Neural cell (in vitro differentiated cells): Measurements from ENCODE around the gene POPDC2. TPM values are rescaled to one million over a fixed set of nuclear protein-coding genes. Genes with fewer than 3 reads are reported as not detected.
A peak's percentile ranks its signal among the peaks of the same experiment; 100 is the strongest.

Experiments
- H2AFZ ChIP-seq: fragments of 200-600, 300-800 bp; sonication (generic), shearing (Covaris generic); 2 replicates; pipeline ENCODE4 v1.6.0; 2014; ENCODE audit warnings: low read depth, mild to moderate bottlenecking, antibody characterized with exemption, low read length, moderate library complexity
- H3F3A ChIP-seq: fragments of 200-600 bp; shearing (Covaris generic); 2 replicates; pipeline ENCODE4 v1.6.1; 2016; ENCODE audit warnings: mild to moderate bottlenecking, moderate library complexity, mixed read lengths, antibody characterized with exemption, low read length; ENCODE audit not compliant: insufficient read depth, poor library complexity, severe bottlenecking
- H3K27ac ChIP-seq: fragments of 200-600, 300-800 bp; sonication (generic), shearing (Covaris generic); 2 replicates; pipeline ENCODE4 v1.5.1; 2014; ENCODE audit warnings: mild to moderate bottlenecking, low read length, moderate library complexity
- H3K27me3 ChIP-seq: fragments of 300-800, 200-600 bp; sonication (generic), shearing (Covaris generic); 2 replicates; pipeline ENCODE4 v1.6.0; 2014; ENCODE audit warnings: mild to moderate bottlenecking, low read depth, low read length, moderate library complexity; ENCODE audit not compliant: insufficient read depth
- H3K36me3 ChIP-seq: fragments of 300-800, 200-600 bp; sonication (generic), shearing (Covaris generic); 2 replicates; pipeline ENCODE4 v1.5.1; 2014; ENCODE audit warnings: mild to moderate bottlenecking, antibody characterized with exemption, low read length, moderate library complexity; ENCODE audit not compliant: insufficient read depth
- H3K4me2 ChIP-seq: fragments of 300-800, 200-600 bp; sonication (generic), shearing (Covaris generic); 2 replicates; pipeline ENCODE4 v1.6.0; 2014; ENCODE audit warnings: mild to moderate bottlenecking, low read length
- H3K4me3 ChIP-seq: fragments of 300-800, 200-600 bp; sonication (generic), shearing (Covaris generic); 2 replicates; pipeline ENCODE4 v1.5.1; 2014; ENCODE audit warnings: mild to moderate bottlenecking, low read length, moderate library complexity
- H3K79me2 ChIP-seq: fragments of 200-600 bp; shearing (Covaris generic); replicated peaks from 2 replicates; pipeline ENCODE4 v1.6.0; 2014; ENCODE audit warnings: mild to moderate bottlenecking, low read length, moderate library complexity; ENCODE audit not compliant: insufficient read depth
- H3K9ac ChIP-seq: fragments of 300-800, 200-600 bp; sonication (generic), shearing (Covaris generic); 2 replicates; pipeline ENCODE4 v1.6.1; 2016; ENCODE audit warnings: mild to moderate bottlenecking, low read length, mixed read lengths
- H3K9me2 ChIP-seq: fragments of 200-600 bp; shearing (Covaris generic); 2 replicates; pipeline ENCODE4 v1.6.1; 2016; ENCODE audit warnings: mild to moderate bottlenecking, low read length, mixed read lengths; ENCODE audit not compliant: insufficient read depth
- H3K9me3 ChIP-seq: fragments of 200-600, 300-800 bp; sonication (generic), shearing (Covaris generic); 2 replicates; pipeline ENCODE4 v1.6.1; 2016; ENCODE audit warnings: mild to moderate bottlenecking, mixed run types, low read length, moderate library complexity, mixed read lengths
- H4K20me1 ChIP-seq: fragments of 200-600 bp; shearing (Covaris generic); 2 replicates; pipeline ENCODE4 v1.6.1; 2016; ENCODE audit warnings: mild to moderate bottlenecking, mixed run types; ENCODE audit not compliant: insufficient read depth
- EP300 ChIP-seq: fragments of 450-650 bp; conservative IDR thresholded peaks from 2 replicates; pipeline ENCODE4 v1.6.1; 2014; ENCODE audit warnings: antibody characterized with exemption, mild to moderate bottlenecking, moderate library complexity; ENCODE audit not compliant: poor library complexity, severe bottlenecking
- EZH2 ChIP-seq: fragments of 200-600, 300-800 bp; shearing (Covaris generic), sonication (generic); IDR thresholded peaks from 2 replicates; pipeline ENCODE4 v1.6.1; 2014; ENCODE audit warnings: antibody characterized with exemption, low read length, borderline replicate concordance, mild to moderate bottlenecking; ENCODE audit not compliant: insufficient read depth, poor library complexity, severe bottlenecking
- MXI1 ChIP-seq: fragments of 450-650 bp; conservative IDR thresholded peaks from 2 replicates; pipeline ENCODE4 v1.6.1; 2014; ENCODE audit warnings: antibody characterized with exemption, mild to moderate bottlenecking; ENCODE audit not compliant: poor library complexity, severe bottlenecking
- POLR2AphosphoS5 ChIP-seq: IDR thresholded peaks from 2 replicates; pipeline ENCODE4 v1.6.1; 2012
- RAD21 ChIP-seq: fragments of 450-650 bp; conservative IDR thresholded peaks from 2 replicates; pipeline ENCODE4 v1.6.1; 2014; ENCODE audit warnings: antibody characterized with exemption, mild to moderate bottlenecking, moderate library complexity
- SMC3 ChIP-seq: fragments of 450-650 bp; conservative IDR thresholded peaks from 2 replicates; pipeline ENCODE4 v1.6.1; 2014; ENCODE audit warnings: antibody characterized with exemption, mild to moderate bottlenecking, moderate library complexity; ENCODE audit not compliant: poor library complexity
- TAF1 ChIP-seq: IDR thresholded peaks from 2 replicates; pipeline ENCODE4 v1.6.1; 2012; ENCODE audit warnings: low read depth
- polyA plus RNA-seq: library from polyadenylated mRNA; depleted of rRNA; stranded (reverse); fragments of >200 nt; gene quantifications from 2 replicates; pipeline ENCODE4 v1.2.3, GENCODE V29; 2014
- TF ChIP-seq, protein P1 (sequence below): fragments of 450-650 bp; IDR thresholded peaks from 2 replicates; pipeline ENCODE4 v1.5.1; 2014; ENCODE audit warnings: antibody characterized with exemption, mild to moderate bottlenecking, moderate library complexity; ENCODE audit not compliant: poor library complexity, severe bottlenecking
- TF ChIP-seq, protein P2 (sequence below): IDR thresholded peaks from 2 replicates; pipeline ENCODE4 v1.6.1; 2012; ENCODE audit warnings: borderline replicate concordance

The POPDC2 gene
- polyA plus RNA-seq, 1 donor from 2014 or later: 3.4 TPM

DNA sequence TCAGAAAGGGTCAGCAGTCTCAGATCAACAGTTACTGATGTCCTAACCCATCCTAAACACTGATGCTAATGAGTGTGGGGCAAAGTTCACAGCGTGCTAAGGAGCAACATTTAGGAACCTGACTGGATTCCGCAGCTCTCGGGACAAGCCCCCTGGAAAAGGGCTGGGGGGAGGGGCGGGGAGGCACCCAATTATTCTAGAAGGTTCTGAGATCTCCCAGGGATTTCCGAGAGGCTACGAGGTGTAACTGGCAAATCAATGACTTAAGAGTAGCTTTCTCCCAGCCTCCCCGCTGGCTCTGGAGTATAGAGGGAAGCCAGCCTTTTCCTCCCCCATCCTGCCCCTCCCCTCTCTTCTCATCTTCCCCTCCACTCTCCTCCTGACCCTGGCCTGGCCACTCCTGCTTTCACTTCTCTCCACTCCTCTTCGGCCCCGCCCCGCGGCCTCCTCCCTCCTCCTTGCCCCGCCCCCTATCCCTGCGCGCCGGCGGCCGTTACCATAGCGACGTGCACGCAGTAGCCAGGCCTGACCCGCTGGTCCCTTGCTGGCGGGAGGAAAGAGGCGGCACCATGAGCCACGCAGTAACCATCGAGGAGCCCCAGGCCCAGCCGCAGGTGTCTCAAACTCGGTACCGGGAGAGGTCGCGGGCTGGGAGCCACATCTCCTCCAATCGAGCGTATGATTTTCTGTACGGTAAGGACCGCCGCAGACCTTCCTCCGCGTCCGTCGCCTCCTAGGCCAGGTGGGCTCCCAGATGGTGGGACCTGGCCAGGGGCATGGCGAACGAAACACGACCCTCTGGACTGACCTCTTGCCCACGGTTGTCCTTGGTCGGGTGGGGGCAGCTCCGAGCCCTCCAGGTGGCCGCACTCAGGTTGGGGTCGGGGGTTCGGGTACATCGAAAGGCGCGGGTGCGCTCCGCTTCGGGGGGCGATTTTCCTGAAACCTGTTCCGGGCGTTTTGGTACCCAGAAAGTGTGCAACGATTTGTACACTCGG lies 42.4 kb upstream of the POPDC2 start, which contains the start of gene CFAP91:
CFAP91 (plus strand) TSS at position 493 of the 998 bp plus-strand sequence; CDS start at position 570, 77 bp downstream.
- Histone ChIP-seq H3K79me2 (no peaks in the 10 kb centered on the region), H3K36me3 (no peaks in the 10 kb centered on the region), H3K27ac (peak within 1 kb of the TSS; percentile 3), H3K9ac (peak within 1 kb of the TSS; percentile 57), H3K9me2 (no peaks in the 10 kb centered on the region), H2AFZ (peak within 1 kb of the TSS; percentile 57), H3K4me2 (peak within 1 kb of the TSS; percentile 71), H3K9me3 (no peaks in the 10 kb centered on the region), H3F3A (no peaks in the 10 kb centered on the region), H4K20me1 (no peaks in the 10 kb centered on the region), H3K27me3 (no peaks in the 10 kb centered on the region), H3K4me3 (peak within 1 kb of the TSS; percentile 87)
- TF ChIP-seq SMC3 (peak; percentile 27), EP300 (peak; percentile 24), EZH2 (no peak), POLR2AphosphoS5 (peak; percentile 32), MXI1 (peak; percentile 82)
- TF ChIP-seq, protein P1, sequence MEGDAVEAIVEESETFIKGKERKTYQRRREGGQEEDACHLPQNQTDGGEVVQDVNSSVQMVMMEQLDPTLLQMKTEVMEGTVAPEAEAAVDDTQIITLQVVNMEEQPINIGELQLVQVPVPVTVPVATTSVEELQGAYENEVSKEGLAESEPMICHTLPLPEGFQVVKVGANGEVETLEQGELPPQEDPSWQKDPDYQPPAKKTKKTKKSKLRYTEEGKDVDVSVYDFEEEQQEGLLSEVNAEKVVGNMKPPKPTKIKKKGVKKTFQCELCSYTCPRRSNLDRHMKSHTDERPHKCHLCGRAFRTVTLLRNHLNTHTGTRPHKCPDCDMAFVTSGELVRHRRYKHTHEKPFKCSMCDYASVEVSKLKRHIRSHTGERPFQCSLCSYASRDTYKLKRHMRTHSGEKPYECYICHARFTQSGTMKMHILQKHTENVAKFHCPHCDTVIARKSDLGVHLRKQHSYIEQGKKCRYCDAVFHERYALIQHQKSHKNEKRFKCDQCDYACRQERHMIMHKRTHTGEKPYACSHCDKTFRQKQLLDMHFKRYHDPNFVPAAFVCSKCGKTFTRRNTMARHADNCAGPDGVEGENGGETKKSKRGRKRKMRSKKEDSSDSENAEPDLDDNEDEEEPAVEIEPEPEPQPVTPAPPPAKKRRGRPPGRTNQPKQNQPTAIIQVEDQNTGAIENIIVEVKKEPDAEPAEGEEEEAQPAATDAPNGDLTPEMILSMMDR: no peak

GRCh38 chr3:119700920-119701734 lies 40.7 kb upstream of the POPDC2 start:
- Histone ChIP-seq H3K9ac (no peak overlapping the region), H3K36me3 (no peaks in the 10 kb centered on the region), H3K27ac (no peak overlapping the region), H3K9me3 (no peaks in the 10 kb centered on the region), H3K9me2 (no peaks in the 10 kb centered on the region), H3F3A (no peaks in the 10 kb centered on the region), H3K79me2 (no peaks in the 10 kb centered on the region), H4K20me1 (no peaks in the 10 kb centered on the region), H3K4me2 (no peak overlapping the region), H2AFZ (no peak overlapping the region), H3K4me3 (no peak overlapping the region), H3K27me3 (no peaks in the 10 kb centered on the region)
- TF ChIP-seq POLR2AphosphoS5 (no peak), RAD21 (no peak), EZH2 (no peak), EP300 (no peak), SMC3 (no peak), TAF1 (no peak), MXI1 (no peak)
- TF ChIP-seq, protein P1: no peak
- TF ChIP-seq, protein P2, sequence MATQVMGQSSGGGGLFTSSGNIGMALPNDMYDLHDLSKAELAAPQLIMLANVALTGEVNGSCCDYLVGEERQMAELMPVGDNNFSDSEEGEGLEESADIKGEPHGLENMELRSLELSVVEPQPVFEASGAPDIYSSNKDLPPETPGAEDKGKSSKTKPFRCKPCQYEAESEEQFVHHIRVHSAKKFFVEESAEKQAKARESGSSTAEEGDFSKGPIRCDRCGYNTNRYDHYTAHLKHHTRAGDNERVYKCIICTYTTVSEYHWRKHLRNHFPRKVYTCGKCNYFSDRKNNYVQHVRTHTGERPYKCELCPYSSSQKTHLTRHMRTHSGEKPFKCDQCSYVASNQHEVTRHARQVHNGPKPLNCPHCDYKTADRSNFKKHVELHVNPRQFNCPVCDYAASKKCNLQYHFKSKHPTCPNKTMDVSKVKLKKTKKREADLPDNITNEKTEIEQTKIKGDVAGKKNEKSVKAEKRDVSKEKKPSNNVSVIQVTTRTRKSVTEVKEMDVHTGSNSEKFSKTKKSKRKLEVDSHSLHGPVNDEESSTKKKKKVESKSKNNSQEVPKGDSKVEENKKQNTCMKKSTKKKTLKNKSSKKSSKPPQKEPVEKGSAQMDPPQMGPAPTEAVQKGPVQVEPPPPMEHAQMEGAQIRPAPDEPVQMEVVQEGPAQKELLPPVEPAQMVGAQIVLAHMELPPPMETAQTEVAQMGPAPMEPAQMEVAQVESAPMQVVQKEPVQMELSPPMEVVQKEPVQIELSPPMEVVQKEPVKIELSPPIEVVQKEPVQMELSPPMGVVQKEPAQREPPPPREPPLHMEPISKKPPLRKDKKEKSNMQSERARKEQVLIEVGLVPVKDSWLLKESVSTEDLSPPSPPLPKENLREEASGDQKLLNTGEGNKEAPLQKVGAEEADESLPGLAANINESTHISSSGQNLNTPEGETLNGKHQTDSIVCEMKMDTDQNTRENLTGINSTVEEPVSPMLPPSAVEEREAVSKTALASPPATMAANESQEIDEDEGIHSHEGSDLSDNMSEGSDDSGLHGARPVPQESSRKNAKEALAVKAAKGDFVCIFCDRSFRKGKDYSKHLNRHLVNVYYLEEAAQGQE: no peak
